ENCODE measurements around the gene CHN2.

CHN2 gene

DNA sequence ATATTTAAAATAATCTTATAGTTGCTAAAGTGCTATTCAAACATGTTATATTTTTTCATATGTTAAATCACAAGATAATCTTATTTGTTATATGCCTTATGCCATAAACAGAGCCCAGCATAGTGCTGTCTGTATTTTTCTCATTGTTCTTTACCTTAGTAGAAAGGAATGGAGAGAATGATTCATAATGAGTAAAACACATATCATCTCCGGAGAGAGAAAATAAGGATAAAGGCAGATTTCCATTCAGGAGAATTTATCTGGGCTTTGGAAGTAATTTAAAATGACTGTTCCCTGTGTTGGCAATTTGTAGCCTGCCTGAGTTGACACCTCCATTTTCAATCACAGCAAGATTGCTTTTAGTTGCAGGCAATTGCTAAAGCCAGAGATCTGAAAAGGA, 30.2 kb downstream of the CHN2 start:
- no peak for DNase-seq (ENCODE audit: low read depth, low spot score)

DNA sequence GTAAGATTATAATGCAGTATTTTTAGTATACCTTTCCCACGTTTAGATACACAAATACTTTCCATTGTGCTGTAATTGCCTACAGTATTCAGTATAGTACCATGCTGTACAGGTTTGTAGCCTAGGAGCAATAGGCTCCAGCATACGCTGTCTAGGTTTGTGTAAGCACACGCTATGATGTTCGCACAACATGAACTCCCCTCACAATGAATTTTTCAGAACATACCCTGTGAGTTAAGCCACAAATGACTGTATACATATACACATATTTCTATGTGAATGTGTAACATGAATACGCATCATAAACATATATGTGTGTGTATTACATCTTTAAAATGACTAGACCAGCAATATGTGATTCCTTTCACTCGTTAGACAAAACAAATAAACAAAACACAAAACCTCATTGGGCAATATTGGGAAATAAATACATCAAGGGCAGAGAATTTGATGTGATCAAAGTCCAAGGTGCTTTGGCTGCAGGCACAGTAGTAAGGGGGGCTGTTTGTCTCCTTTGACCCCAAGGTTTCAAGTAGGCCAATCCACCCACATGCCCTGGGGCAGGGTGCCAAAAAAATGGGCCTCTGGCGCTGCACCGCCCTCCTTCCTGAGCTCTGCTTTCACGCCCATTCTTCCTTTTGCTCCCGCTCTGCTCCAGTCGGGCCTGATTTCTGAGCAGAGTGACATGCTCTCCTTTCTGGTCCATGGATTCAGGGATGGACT, 33.9 kb downstream of the CHN2 start:
- peak; percentile 29 for DNase-seq (ENCODE audit: low read depth, low spot score)

DNA sequence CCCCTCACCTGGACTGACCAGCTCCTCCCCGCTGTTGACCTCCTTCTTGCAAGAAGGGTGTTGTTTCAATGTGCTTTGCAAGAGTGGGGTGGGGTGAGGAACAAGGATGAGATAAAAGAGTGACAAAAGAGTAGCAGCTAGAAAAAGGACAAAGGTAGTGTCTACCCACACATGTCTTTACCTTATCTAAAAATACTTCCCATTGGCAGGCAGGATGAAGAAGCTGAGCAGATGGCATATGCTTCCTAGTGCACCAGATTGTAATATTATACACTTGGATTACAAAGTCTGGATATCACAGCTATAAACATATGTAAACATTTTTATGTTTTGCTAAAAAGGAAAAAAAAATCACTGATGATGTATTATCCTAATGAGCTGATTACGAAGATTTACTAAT, 34.5 kb downstream of the CHN2 start:
- no peak for DNase-seq (ENCODE audit: low read depth, low spot score)

DNA sequence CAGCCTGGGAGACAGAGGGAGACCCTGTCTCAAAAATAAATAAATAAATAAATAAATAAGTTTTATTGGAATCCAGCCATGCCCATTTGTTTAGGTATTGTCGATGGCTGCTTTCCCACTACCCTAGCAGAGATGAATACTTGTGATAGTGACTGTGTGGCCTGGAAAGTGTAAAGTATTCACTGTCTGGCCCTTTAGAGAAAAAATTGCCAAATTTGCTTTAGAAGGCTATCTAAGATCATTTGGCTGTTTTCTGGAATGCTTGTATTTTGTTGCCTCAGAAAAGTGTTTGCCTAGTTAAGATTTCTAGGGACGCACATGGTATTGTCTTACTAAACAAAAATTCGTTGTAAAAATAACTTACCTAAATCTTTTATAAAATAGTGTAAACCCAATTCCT, 35.4 kb downstream of the CHN2 start:
- no peak for DNase-seq (ENCODE audit: low read depth, low spot score)

DNA sequence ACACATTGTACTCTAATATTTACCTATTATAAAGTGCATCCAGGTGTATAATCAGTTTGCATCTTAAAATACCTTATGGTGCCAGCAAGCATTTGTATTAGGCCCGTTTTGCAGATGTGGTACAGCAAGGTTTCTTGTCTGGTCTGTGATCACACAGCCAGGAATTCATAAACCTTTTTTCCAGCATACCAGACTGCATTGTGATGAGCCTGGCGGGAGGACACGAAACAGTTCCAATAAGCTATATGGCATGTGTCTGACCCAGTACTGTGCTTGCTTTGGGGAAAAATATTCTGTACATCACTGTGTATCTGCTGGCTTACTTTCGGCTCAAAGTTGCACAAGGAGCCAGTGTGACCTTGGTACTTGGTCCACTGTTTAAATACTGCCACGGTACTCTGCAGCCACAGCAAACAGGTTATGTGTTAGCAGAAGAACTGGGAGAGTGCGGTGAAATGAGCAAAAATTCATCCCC, 36.3 kb downstream of the CHN2 start:
- no peak for DNase-seq (ENCODE audit: low read depth, low spot score)

DNA sequence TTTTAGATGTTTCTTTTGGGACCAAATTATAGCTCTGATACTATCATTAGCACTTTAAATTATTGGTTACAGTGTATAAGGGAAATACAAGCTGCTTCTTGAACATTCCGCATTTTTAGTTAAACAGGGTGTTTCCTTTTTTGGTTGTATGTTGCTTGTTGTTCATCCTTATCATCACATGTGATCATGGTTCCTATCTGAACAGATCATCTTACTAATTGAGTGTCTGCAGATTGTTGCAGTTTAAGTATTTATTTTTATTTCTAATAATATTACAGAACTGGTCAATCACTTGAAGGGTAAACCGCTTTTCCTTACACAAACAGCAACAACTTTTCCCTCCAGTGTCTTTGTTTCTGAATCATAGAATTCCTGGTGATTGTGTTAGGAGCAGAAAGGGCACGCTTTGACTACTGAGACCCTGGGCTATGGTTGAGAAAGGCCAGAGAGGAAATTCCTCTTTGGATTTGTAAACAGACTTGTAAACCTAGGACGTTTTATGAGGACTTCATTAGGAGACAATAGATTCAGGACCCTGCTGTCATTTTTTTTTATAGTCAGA, 37.2 kb downstream of the CHN2 start:
- peak; percentile 26 for DNase-seq (ENCODE audit: low read depth, low spot score)

DNA sequence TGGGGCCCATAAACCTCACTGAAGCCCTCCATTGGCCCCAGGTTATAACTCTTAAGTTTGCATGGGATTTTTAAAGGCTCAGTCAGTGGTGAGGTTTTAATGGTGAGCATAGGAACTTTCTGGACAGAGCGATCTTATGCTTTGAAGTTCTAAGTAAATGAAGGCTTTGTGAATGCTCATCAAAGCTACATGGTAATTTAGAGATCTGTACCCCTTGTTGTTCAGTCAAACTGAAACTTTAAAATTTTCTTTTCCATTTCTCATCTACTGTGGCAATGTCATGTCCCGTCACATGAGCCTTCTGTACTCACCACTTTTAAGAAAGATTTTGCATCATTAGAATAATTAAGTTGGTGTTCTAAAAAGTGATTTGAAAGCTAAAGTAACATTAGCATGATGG, 39.9 kb downstream of the CHN2 start:
- no peak for DNase-seq (ENCODE audit: low read depth, low spot score)

DNA sequence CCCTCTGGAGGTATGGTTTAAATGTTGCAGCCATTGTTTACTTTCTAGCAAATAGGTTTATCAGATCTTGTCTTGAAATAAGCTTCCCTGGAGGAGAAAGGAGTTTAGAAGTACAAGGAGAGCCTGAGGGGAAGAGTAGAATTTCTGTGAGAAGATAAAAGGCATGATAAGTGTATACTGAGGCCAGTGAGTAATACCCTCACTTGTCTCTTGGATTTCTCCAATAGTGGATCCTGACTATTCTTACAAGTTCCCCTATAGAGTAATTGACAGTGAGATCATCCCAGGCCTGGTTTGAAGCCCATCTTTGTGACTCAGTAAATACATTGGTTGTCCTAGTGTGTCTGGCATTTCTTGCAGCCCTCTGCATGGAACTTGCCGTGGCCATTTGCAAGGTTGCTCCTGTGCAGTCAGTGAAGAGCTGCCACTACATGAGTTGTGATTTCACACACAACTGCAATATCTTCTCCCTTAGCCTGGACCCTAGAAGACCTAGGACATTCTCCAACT, 41.6 kb downstream of the CHN2 start:
- no peak for DNase-seq (ENCODE audit: low read depth, low spot score)

DNA sequence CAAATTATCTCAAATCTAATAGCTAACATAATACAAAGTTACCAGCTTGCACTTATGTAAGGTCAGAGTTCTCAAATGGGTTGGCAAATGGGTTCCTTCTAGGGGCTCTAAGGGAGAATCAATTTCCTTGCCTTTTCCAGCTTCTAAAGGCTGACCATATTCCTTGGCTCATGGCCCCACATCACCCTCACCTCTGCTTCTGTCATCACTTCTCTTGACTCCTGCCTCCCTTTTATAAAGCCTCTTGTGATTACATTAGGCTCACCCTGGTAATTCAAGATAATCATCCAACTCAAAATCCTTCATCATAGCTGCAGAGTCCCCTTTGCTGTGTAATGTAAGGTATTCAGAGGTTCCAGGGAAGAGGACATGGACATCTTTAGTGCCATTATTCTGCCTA, 42.1 kb downstream of the CHN2 start:
- no peak for DNase-seq (ENCODE audit: low read depth, low spot score)

DNA sequence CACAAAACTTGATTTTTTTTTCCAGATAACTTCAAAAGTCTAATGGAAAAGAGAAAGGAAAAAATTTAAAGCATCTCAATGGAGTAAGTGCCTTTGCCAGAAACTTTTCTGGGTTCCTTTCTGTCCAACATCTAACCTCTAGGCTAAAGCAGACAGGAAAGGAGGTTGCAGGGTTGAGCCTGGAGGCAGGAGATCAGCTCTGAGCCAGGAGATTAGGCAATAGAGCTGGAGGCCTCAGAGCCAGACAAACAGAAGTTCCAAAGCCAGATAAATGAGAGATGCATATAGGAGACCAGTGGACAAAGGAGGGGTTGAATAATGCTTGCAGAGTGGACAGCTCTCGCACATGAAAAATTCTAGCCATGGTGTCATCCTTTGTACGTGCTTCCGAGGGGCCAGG, 42.9 kb downstream of the CHN2 start:
- peak; percentile 66 for DNase-seq (ENCODE audit: low read depth, low spot score)

DNA sequence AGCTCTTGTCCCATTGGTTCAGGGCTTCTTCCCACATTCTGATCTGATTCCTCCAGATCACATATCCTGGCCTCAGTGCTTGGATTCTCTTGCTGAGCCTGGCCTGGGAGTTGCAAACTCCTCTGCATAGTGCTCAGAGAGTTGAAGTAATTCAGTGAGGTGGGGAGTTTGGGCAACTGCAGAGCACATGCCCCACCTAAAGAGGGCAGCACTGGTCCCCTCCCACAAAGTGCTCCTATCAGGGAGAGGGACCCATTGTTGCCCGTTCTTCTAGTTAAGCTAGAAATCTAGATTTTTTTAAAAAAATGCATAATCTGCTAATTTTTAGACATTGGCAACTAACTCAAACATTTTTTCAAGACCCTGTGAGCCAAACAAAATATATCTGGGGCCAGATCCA, 45.1 kb downstream of the CHN2 start:
- DNase-seq (ENCODE audit: low read depth, low spot score), result peak; percentile 35

DNA sequence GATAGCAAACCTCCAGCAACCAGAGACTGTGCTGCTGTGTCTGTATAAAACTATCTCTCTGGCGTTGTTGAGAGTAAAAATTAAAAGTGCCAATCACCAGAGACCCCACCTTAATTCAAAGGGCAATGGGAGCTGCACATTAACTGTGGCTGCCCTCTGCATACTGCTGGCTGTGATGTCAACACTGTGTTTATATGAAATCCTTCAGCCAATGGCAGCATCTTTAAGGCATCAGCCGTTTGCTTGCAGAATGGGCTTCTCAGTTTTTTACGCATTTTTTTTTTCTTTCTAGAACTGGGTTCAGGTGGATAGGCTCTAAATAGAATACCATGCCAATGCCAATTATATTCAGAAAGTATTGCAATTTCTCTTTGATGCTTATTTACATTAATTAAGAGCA, 47.7 kb downstream of the CHN2 start:
- DNase-seq (ENCODE audit: low read depth, low spot score), result no peak

DNA sequence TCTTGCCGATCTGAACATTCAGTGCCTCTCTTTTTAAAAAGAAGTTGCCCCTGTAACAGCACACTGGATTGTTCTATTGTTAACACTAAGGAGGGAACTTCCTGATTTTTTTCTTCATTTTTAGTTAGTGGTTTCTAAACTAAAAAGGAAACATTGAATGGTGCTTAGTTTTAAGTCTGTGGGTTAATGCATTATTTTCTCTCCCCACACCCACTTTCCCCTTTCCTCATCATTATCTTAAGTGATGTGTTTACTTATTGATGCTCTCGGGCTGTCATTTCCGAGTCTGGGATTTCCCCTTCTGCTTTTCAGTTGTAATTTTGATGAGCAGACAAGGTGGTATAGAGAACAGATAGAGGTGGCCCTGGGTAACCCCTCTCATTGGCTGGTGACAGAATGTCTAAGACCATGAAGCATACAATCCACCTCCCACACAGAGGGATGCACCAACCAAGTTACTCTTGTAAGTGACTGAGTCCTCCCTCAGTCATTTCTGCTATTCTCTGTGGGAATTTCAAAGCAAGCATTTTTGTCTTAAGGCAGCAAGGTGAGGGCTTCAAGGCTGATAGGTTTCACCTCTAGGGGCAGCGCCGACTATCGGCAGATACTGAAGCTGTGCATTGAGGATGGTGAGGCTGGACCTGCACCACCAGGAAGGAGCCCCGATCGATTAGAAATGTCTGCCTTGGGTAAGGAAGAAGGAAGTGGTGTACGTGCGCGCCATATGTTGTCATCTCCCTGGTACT, 49.5 kb downstream of the CHN2 start:
- peak; percentile 49 for DNase-seq (ENCODE audit: low read depth, low spot score)

DNA sequence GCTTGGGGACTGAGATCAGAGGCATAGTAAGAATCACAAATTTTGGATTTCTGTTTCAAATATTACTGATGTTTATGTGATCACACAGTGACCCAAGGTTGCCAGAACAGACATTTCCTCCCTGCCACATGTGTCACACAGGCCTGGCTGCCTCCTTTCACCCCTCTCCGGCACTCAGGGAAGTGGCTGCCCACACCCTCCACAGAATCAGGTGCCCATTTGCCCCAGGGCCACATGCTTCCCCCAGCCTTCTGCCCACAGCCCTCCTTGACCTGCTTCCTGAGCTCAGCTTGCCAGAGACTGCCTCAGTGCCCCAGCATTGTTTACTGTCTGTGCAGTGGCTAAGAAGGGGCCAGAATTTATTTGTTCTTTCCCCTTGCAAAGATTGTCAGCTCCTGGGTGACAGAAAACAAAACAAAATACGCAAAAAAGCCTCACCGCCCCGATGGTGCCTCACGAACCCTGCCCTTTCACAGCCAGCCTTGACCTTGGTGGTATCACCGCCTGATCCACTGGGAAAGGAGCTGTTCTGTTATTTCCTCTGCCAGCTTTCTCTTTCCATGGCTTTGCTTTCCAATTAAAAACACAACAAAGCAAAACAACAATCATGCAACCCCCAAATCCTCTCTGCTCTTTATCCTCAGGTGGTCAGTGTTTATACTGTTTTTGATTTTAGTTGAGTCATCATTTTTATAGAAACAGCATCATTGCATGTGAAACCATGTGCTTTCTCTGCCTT, 52.8 kb downstream of the CHN2 start:
- no peak for DNase-seq (ENCODE audit: low read depth, low spot score)

DNA sequence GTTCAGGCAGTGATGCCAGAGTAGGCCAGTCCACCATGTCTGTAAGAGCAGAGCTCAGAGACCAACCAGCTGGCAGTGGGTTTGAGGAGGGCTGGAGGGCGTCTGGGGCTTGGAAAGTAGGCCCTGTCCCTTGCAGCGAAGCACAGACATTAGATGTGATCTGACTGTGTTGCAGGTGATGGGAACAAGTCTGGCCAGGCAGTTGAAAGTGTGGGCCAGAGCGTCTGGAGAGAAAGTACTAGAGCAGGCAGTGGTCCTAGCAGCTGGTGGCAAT, 53.3 kb downstream of the CHN2 start:
- DNase-seq (ENCODE audit: low read depth, low spot score), result no peak

DNA sequence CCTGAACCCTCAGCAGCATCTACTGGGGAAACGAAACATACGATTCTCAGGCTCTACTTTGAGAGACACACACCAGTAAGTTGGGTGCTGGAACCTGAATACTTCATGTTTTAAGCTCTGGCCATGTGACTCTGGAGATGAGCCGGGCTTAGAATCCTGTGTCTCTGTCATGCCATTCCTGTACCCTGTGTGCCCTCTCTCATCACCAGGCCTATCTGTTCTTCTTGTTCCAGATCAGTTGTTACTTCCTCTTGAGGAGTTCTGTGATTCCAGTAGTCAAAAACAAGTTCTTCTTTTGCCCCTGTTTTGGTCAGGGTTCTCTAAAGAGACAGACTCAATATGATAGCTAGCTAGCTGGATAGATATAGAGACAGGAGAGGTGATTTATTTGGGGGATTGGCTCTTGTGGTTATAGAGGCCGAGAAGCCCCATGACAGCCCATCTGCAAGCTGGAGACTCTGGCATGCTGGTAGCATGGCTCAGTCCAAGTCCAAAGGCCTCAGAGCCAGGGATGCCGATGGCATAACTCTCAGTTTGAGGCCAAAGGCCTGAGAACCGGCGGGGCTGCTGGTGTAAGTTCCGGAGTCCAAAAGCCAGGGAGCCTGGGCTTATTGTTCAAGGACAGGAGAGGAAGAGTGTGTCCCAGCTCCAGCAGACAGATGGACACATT, 54.3 kb downstream of the CHN2 start:
- DNase-seq (ENCODE audit: low read depth, low spot score), result no peak

DNA sequence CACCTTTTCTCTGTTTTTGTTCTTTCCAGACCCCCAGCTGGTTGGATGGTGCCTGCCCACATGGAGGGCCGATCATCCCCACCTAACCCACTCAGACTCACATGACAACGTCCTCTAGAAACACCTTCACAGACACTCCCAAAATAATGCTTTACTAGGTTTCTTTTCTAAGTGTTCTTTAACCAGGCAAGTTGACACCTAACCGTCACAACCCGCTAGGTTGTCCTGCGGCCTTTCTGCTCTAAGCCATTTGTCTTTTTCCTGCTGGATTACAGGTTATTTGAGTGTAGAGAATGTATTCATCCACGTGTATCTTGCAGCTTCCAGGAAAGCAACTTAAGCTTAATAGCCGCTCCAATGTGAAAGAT, 54.8 kb downstream of the CHN2 start:
- DNase-seq (ENCODE audit: low read depth, low spot score), result no peak

DNA sequence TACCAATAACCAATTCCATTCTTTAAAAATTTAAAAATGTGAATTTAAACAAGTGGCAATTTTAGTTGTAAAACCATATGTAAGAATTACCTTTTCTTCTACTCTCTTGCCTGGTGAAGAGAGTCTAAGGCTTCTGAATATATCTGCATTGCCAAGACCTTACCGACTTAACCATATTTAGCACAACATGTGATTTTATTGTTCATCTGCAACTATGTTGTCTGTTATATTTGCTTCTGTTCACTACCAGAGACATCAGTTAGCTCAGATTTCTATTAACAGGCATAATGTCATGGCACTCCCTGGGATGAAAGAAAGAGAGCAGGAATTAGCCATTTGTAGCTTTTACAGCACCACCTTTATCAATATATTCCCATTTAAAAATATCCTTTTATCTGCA, 55.3 kb downstream of the CHN2 start:
- DNase-seq (ENCODE audit: low read depth, low spot score), result no peak

DNA sequence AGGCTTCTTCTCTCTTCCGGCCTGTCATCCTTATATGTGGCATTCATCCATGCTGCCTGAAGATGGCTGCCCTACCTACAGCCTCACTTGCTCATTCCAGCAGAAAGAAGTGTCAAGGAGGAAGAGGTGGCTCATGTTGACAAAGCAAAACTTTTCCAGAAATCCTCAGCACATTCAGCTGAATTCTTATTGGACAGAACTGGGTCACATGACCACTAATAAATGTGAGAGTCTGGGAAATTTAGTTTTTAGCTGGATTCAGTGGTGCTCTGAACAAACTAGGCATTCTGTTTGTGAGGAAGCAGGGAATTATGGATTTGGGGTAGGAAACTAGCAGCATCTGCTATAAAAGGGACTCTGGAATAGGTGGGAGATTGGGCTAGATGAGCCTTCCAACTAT, 58.6 kb downstream of the CHN2 start:
- DNase-seq (ENCODE audit: low read depth, low spot score), result no peak

DNA sequence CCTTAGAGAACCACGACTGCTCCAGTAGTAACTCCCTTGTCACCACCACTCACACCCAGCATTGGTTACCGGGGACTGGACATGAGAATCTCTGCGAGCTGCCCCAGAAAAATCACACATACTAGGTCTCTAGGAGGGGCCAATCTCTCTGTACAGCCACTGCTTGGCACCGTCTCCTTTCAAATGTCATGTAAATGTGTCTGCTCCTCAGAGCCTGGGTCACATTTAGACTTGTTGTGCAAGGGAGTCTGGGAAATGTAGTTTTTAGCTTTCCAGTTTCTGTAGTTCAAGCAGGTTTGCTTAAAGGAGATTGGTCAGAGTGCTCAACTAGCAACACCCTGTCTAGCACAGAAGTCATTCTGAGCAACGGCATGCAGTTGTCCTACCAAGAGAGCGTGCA, 60.0 kb downstream of the CHN2 start:
- DNase-seq (ENCODE audit: low read depth, low spot score), result peak; percentile 40

DNA sequence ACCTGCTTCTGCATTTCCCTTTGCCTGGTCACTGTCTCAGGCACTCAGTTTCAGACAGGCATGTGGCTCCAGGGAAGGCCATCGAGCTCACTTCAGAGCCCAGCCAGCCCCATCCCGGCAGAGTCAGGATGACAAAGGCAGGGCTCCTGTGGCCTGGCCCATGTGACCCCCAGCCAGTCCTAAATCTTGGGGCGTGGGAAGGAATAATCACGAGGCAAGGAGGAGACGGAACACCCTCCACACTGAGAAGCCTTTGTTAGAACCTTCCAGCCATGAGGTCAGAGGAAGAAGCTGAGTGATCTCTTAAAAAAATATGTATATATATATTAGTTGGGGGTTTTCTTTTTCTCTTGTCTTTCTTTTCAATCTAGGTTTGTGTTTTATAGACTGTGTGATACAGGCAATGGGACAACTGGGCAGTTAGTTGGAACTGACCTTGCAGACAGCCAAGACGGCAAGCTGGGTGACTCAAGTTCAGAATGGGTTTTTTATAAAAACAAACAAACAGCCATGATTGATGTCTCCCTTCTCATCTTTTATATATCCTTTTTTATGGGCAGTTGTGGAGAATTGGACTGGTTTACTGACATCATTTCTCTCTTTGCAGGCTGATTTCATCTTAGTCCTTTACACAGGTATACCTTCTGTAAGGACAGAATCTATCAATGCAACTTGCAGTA, 60.8 kb downstream of the CHN2 start:
- DNase-seq (ENCODE audit: low read depth, low spot score), result no peak

Measured in ELF-1 (cell line).